ENCODE data around the gene TMEM89. TPM values are rescaled to one million over a fixed set of nuclear protein-coding genes. Genes with fewer than 3 reads are reported as not detected.
A peak's percentile ranks its signal among the peaks of the same experiment; 100 is the strongest.

The TMEM89 gene
- total and polyA plus RNA-seq, 8 donors: not detected

DNA sequence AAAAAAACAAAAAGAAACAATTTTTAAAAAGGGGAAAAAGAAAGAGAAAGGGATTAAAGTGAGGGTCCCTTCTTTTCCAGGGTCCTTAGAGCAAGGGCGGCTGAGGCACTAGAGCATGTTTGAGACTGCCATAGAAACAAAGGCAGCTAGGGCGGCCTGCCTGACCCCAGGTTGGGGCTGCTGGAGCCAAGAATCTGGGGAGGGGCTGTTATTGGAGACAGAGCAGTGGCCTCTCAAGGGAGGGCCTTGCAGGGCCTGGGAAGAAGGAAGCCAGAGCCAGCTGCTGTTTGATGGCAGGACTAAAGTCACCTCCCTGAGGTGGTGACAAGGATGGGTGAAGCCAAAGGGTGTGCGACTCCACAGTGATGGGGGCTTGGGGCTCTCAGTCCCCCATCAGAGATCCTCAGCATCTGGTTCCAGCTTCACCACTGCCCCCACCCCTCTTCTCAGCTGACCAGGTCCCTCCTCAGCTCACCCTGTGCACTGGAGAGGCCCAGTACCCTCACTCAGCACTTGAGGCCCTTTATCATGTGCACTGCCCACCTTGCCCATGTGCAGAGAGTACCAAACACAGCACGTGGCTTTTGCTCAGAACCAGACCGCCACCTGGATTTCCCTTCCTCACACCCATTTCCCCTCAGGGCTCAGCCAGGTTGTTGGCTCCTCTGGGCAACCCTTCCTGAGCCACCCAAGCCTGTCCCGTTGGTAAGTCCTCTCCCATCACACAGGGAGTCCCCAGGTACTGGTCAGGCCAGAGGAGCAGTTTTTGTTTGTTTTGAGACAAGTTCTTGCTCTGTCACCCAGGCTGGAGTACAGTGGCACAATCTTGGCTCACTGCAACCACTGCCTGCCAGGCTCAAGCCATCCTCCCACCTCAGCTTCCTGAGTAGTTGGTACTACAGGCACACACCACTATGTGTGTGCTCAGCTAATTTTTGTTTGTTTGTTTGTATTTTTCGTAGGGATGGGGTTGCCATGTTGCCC lies 1.7 kb downstream of the TMEM89 start:
- Histone ChIP-seq H3K9me3 (no peaks in the 10 kb centered on the region), H3K27me3 (no peaks in the 10 kb centered on the region), H3K4me1 (no peaks in the 10 kb centered on the region), H3K36me3 (no peaks in the 10 kb centered on the region), H3K4me3 (no peak overlapping the region), H3K27ac (peak overlapping the region in 1 of 4 donors; percentile 55)
- FAIRE-seq (no peak), DNase-seq (peak in 3 of 6 donors; percentile 43 to 55 (median 47)), ATAC-seq (peak; percentile 44 to 67 (median 56))
- intact Hi-C loops (cut with DNase I): no loop called here
- WGBS, 2 donors: 72 to 73% methylated on average over 7 of the region's 7 CpGs
- no peak for TF ChIP-seq CTCF (IDR thresholded peaks at IDR 0.05)

- FAIRE-seq (no peak), ATAC-seq (no peak), DNase-seq (no peak)
- H3K9me3 ChIP-seq: no peaks in the 10 kb centered on the region
- no peak overlapping the region for H3K27ac ChIP-seq
- no peaks in the 10 kb centered on the region for H3K36me3 ChIP-seq
- intact Hi-C loops (cut with DNase I): no loop called here
- no peak for TF ChIP-seq CTCF (IDR thresholded peaks at IDR 0.05)
- no peak overlapping the region for H3K4me3 ChIP-seq
- 96 to 99% methylated on average over 4 of the region's 4 CpGs for WGBS, 2 donors
- no peaks in the 10 kb centered on the region for H3K4me1 ChIP-seq
- no peaks in the 10 kb centered on the region for H3K27me3 ChIP-seq
Measured at GRCh38 chr3:48617559-48617958, 4.0 kb downstream of the TMEM89 start.

DNA sequence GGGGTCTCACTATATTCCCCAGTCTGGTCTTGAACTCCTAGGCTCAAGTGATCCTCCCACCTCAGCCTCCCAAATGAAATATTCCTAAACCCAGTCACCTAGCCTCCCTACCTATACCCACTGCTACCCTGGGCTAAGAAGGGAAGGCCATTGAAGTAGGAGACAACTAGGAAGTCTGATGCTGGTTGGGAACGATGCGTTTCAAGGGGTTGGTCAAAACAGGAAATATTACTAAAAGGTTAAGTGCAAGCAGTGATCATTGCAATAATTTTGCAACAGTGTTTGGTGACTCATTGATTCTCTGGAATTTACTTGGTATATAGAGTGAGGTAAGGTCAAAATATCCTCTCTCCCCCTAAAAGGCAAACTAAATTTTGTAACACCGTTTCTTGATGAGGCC lies 7.5 kb downstream of the TMEM89 start:
- no peak for TF ChIP-seq CTCF (IDR thresholded peaks at IDR 0.05)
- H3K27me3 ChIP-seq: no peaks in the 10 kb centered on the region
- FAIRE-seq (no peak), DNase-seq (no peak), ATAC-seq (no peak)
- no peak overlapping the region for H3K27ac ChIP-seq
- intact Hi-C loops (cut with DNase I): no loop called here
- no peaks in the 10 kb centered on the region for H3K36me3 ChIP-seq
- H3K9me3 ChIP-seq: no peaks in the 10 kb centered on the region
- H3K4me1 ChIP-seq: no peaks in the 10 kb centered on the region
- WGBS, 2 donors: 74 to 77% methylated on average over 3 of the region's 3 CpGs
- H3K4me3 ChIP-seq: no peak overlapping the region

DNA sequence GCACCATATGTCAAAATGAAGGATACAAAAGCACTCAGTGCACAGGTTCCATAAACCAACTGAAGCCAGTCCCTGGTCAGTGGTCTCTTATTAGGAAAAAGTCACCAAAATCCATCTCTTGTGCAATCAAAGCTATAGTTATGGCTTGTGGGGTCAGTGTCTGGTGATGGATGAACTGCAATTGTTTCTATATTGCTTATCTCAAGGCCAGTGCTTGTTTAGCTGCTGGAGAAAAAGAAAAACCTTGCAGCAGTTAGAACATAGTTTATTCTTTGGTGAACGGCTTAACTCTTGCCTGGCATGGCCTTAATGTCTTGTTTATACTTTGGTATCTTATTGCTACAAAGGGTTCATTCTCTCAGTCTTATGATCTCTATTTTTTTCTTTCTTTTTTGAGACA lies 9.3 kb downstream of the TMEM89 start:
- no peaks in the 10 kb centered on the region for H3K9me3 ChIP-seq
- no peak overlapping the region for H3K27ac ChIP-seq
- no peak for TF ChIP-seq CTCF (IDR thresholded peaks at IDR 0.05)
- 33 to 40% methylated on average over 1 of the region's 1 CpG for WGBS, 2 donors
- DNase-seq: no peak
- intact Hi-C loops (cut with DNase I): no loop called here
- no peaks in the 10 kb centered on the region for H3K27me3 ChIP-seq
- FAIRE-seq: no peak
- ATAC-seq: no peak
- H3K4me3 ChIP-seq: no peak overlapping the region
- H3K4me1 ChIP-seq: peaks cover 8% of the 10 kb centered on the region in 3 donors
- H3K36me3 ChIP-seq: no peaks in the 10 kb centered on the region
